Pancreas (tissue), 10 donors: Measurements from ENCODE around the gene STUM. TPM values are rescaled to one million over a fixed set of nuclear protein-coding genes. Genes with fewer than 3 reads are reported as not detected.
"Not testable (repeated sequence)": the region's sequence is repeated elsewhere in the genome, so short reads cannot be mapped to it uniquely, and the experiment has no call there.

Experiments
- ATAC-seq, 4 donors: fragments of 200-7000 bp; cut with Tn5 transposase; one replicate each; pipeline versions ENCODE4 v1.8.0 to v1.9.1; 2020; ENCODE audit warnings: mild to moderate bottlenecking in 4 of 4, moderate library complexity in 4 of 4
- DNase-seq, 6 donors: peaks; one replicate each; pipeline ENCODE4 v3.0.0-alpha.2; 2020
- FAIRE-seq: peaks from 2 replicates; lab custom pipeline; 2012; peaks lifted over from hg19 to GRCh38; lab: Jason Lieb, UNC
- H3K27ac ChIP-seq, 4 donors: fragments of 200-600 bp; sonication (generic); 1 replicate in 3 of 4; 2 replicates in 1 of 4; pipeline versions ENCODE4 v1.5.0 to v1.8.0; 2020
- H3K27me3 ChIP-seq, 4 donors: fragments of 200-600 bp; one replicate each; pipeline ENCODE4 v1.8.0; 2021
- H3K36me3 ChIP-seq, 3 donors: fragments of 200-600 bp; sonication (generic) in 1 of 3; one replicate each; pipeline versions ENCODE4 v1.5.0 to v1.8.0; 2020 to 2021
- H3K4me1 ChIP-seq, 3 donors: fragments of 200-600 bp; one replicate each; pipeline ENCODE4 v1.8.0; 2021
- H3K4me3 ChIP-seq, 4 donors: fragments of 200-600 bp; sonication (generic) in 2 of 4; one replicate each; pipeline versions ENCODE4 v1.5.0 to v1.8.0; 2020 to 2021
- H3K9me3 ChIP-seq, 4 donors: fragments of 200-600 bp; one replicate each; pipeline ENCODE4 v1.8.0; 2021
- WGBS, 2 donors: extraction: QIAGEN DNeasy Blood & Tissue Kit; methylation state at CpG; one replicate each; pipeline ENCODE4 v1.1.7; 2013; 5-methylcytosine and 5-hydroxymethylcytosine counted together
- intact Hi-C, 3 donors: fragments of 100-400 bp; cut with DNase I; formaldehyde crosslinking; loops; one replicate each; pipeline versions ENCODE4 v1.11.1 to v1.14.2; 2022
- polyA plus RNA-seq, 2 donors: library from polyadenylated mRNA; stranded (reverse); fragments of 200-250 nt; gene quantifications; one replicate each; pipeline ENCODE4 v1.2.3, GENCODE V29; 2013
- total RNA-seq, 6 donors: library from RNA; stranded (reverse); fragmentation: NEBNext Ultra II Directional in 4 of 6; extraction: Animal tissue kit (Norgen Biotek cat#: 25700) in 4 of 6; gene quantifications; one replicate each; pipeline versions ENCODE4 v1.2.1 to v1.2.4, GENCODE V29; 2021 to 2023
- TF ChIP-seq, protein P1 (sequence below), 4 donors: fragments of 200-600 bp; sonication (generic) in 3 of 4; IDR thresholded peaks; one replicate each; pipeline versions ENCODE4 v1.5.0 to v1.8.0; 2021; ENCODE audit warnings: antibody characterized with exemption in 4 of 4
- donor health status: healthy with polysubstance abuse.
- donor health status: DM: no; HTN: no; CAD: no; lungs with moderate emphysema.
- donor health status: DM: no; HTN: no; CAD: no.
- donor health status: control.
- donor health status: control.
- donor health status: Bipolar disorder and iron deficiency.
- donor health status: DM: yes; HTN: yes; CAD: no.
- donor health status: DM: no; HTN: no; CAD: no.
- donor health status: DM: no; HTN: no; CAD: no.
- donor health status: DM: yes; HTN: yes; CAD: no.

STUM gene
- total and polyA plus RNA-seq, 8 donors = 0.32 to 1.2 (median 0.56) TPM

DNA sequence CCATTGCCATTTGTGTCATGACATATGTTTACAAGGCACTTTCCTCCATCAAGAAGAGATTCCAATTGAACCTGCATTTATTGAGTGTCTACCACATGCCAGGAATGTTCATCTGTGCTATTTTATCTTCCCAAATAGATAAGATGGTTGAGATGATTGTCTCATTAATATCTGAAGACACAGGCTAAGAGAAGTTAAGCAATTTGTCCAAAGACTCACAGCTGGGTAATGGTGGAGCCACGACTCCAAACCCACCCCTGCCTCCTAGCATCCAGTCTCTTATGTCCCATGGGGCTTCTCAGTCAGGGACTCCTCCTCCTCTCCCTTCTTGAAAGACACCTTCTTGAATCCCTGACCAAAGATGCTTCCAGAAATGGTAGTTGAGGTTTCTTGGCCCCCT lies 68.1 kb downstream of the STUM start:
- intact Hi-C loops = no loop called here
- no peaks in the 10 kb centered on the region for H3K9me3 ChIP-seq
- H3K27ac ChIP-seq = no peak overlapping the region
- H3K36me3 ChIP-seq = no peaks in the 10 kb centered on the region
- H3K4me1 ChIP-seq = no peaks in the 10 kb centered on the region
- TF ChIP-seq, protein P1, sequence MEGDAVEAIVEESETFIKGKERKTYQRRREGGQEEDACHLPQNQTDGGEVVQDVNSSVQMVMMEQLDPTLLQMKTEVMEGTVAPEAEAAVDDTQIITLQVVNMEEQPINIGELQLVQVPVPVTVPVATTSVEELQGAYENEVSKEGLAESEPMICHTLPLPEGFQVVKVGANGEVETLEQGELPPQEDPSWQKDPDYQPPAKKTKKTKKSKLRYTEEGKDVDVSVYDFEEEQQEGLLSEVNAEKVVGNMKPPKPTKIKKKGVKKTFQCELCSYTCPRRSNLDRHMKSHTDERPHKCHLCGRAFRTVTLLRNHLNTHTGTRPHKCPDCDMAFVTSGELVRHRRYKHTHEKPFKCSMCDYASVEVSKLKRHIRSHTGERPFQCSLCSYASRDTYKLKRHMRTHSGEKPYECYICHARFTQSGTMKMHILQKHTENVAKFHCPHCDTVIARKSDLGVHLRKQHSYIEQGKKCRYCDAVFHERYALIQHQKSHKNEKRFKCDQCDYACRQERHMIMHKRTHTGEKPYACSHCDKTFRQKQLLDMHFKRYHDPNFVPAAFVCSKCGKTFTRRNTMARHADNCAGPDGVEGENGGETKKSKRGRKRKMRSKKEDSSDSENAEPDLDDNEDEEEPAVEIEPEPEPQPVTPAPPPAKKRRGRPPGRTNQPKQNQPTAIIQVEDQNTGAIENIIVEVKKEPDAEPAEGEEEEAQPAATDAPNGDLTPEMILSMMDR (IDR thresholded peaks at IDR 0.05) = no peak
- ATAC-seq (no peak), FAIRE-seq (no peak), DNase-seq (no peak)
- 72 to 80% methylated on average over 1 of the region's 1 CpG for WGBS, 2 donors
- H3K27me3 ChIP-seq = no peaks in the 10 kb centered on the region
- no peak overlapping the region for H3K4me3 ChIP-seq

DNA sequence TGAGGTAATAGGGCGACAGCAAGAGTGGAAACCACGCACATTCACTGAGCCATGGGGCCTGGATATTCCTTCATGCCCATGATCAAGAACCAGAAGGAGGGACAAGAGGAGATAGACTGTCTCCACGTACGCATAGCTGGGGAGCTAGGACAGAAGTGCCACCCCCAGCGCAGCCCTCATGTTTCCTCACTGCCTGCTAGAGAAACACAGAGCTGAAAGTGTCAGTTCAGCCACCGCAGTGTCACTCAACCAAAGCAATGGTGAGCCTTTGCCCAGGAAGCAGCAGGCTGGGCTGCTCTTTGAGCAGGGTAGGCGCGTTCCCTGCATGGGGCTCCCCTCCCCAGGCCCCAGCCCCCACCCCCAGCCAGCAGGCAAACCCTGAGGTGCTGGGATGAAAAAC lies 68.5 kb downstream of the STUM start:
- WGBS, 2 donors = 89 to 91% methylated on average over 8 of the region's 8 CpGs
- FAIRE-seq = no peak
- TF ChIP-seq, protein P1 (IDR thresholded peaks at IDR 0.05) = no peak
- ATAC-seq = no peak
- H3K27ac ChIP-seq = no peak overlapping the region
- H3K4me1 ChIP-seq = no peaks in the 10 kb centered on the region
- no peak for DNase-seq
- intact Hi-C loops = no loop called here
- H3K36me3 ChIP-seq = no peaks in the 10 kb centered on the region
- no peak overlapping the region for H3K4me3 ChIP-seq
- no peaks in the 10 kb centered on the region for H3K9me3 ChIP-seq
- no peaks in the 10 kb centered on the region for H3K27me3 ChIP-seq

DNA sequence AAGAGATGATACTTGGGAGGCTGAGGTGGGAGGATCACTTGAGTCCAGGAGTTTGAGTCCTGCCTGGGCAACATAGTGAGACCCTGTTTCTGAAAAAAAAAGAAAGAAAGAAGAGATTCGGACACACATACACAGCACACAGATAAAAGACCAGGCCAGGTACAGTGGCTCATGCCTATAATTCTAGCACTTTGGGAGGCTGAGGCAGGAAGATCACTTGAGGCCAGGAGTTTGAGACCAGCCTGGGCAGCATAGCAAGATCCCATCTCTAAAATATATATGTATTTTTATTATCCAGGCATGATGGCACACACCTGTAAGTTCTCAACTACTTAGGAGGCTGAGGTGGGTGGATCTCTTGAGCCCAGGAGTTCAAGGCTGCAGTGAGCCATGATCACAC lies 69.2 kb downstream of the STUM start:
- 68 to 88% methylated on average over 1 of the region's 1 CpG for WGBS, 2 donors
- H3K27me3 ChIP-seq, DNase-seq, ATAC-seq, intact Hi-C loops, H3K4me1 ChIP-seq, H3K4me3 ChIP-seq, H3K9me3 ChIP-seq, FAIRE-seq, H3K27ac ChIP-seq, H3K36me3 ChIP-seq: not testable (repeated sequence)

DNA sequence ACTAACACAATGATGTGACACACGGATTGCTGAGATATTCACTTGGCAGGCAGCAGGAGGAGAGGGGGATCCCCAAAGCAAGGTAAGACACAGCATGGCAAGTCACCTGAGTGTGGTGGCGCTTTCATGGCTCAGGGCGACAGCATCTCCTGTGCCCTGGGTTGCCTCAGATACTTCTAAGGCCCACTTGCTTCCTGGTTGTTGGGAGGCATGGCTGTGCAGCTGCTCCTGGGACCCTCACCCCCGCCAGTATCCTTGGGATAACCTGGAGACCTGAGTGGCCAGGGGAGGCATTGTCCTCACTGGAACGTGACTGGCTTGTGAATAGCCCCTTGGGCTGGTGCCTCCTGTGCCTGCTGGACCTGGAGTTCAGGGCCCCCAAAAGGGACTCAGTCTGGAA lies 69.8 kb downstream of the STUM start:
- FAIRE-seq (no peak), DNase-seq (no peak), ATAC-seq (no peak)
- no peaks in the 10 kb centered on the region for H3K36me3 ChIP-seq
- H3K27me3 ChIP-seq = no peaks in the 10 kb centered on the region
- H3K27ac ChIP-seq = no peak overlapping the region
- no peak overlapping the region for H3K4me3 ChIP-seq
- TF ChIP-seq, protein P1 (IDR thresholded peaks at IDR 0.05) = no peak
- H3K9me3 ChIP-seq = no peaks in the 10 kb centered on the region
- intact Hi-C loops = no loop called here
- WGBS, 2 donors = 79 to 82% methylated on average over 5 of the region's 5 CpGs
- H3K4me1 ChIP-seq = no peaks in the 10 kb centered on the region

DNA sequence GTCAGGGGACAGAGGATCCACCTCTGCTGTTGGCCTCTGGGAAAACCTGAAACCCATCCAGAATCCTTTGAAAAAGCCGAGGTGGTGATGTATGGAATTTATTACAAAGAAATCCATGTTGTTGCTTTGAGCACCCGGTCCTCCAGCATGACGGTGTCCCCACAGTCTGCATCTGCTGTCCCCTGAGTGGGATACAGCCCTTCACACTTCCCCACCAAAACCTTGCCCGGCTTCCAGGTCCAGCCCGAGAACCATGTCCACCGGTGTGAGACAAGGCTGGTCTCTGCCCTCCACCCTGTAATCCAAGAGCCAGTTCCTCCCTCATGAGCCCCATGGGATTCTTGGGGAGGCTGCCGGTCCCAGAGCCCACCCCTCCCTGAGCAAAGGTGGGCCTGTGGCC lies 70.5 kb downstream of the STUM start:
- no peak overlapping the region for H3K4me3 ChIP-seq
- DNase-seq = no peak
- intact Hi-C loops = no loop called here

More for the DNA sequence above, 70.5 kb downstream of the STUM start:
- ATAC-seq (no peak), FAIRE-seq (no peak)
- 91% methylated on average over 7 of the region's 7 CpGs for WGBS, 2 donors
- Histone ChIP-seq H3K36me3 (no peaks in the 10 kb centered on the region), H3K27me3 (no peaks in the 10 kb centered on the region), H3K4me1 (no peaks in the 10 kb centered on the region), H3K9me3 (no peaks in the 10 kb centered on the region), H3K27ac (no peak overlapping the region)
- TF ChIP-seq, protein P1 (IDR thresholded peaks at IDR 0.05) = no peak
